ENCODE results near the gene FHL2. TPM values are rescaled to one million over a fixed set of nuclear protein-coding genes. Genes with fewer than 3 reads are reported as not detected.

Gene FHL2
- total and polyA plus RNA-seq, 2 donors (not counting 1 experiment from before 2014, with no cell fraction given) = not detected

DNA sequence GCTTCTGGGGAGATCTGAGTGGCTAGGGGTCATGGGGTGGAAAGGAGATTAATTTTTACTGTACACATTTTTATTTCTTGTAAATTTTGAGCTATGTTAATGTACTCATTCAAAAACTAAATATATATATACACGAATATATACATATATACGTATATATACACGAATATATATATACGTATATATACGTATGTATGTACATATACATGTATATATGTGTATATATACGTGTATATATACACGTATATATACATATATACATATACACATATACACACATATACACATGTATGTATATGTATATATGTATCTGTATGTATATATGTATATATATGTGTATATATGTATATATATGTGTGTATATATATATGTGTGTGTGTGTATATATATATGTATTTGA is 3.0 kb upstream of the FHL2 start:
- H3K27ac ChIP-seq (ENCODE audit: low read length in 2 of 2) = no peak overlapping the region
- DNase-seq = no peak

DNA sequence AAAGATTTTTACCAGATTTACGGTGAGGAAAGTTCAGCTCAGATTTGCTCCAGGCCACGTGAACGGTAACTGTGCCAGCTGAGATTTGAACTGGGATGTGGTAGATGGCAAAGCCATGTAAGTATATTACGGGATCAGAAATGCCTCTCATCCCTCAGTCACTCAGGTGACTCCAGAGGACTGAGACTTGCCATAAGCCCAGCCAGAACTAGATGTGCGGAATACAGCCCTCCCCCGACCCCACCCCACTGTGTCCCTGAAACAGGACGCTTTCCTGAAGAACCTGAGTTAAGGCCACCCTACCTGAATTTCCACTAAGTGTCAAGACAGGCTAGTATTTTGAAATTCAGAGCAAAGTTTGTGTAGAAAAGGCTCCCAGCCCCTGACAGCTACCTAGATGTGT is 1.3 kb upstream of the FHL2 start:
- Histone ChIP-seq H3K4me1 (ENCODE audit: control insufficient read depth in 2 of 2, insufficient read depth in 2 of 2, low read length in 2 of 2) (peaks cover 10 to 14% of the 10 kb centered on the region in 2 donors), H3K9ac (ENCODE audit: low read length) (no peak overlapping the region), H3K4me3 (ENCODE audit: control extremely low read depth in 1 of 5, extremely low read depth in 1 of 5, insufficient read depth in 1 of 5, low read depth in 2 of 5, low read length in 4 of 5) (no peak overlapping the region), H3K27me3 (replicated peaks in 1 of 4; ENCODE audit: control extremely low read depth in 1 of 4, control insufficient read depth in 3 of 4, insufficient read depth in 4 of 4, low read length in 3 of 4) (peaks cover 0 to 50% (median 18%) of the 10 kb centered on the region in 4 experiments), H2AFZ (ENCODE audit: insufficient read depth, low read depth, low read length, poor library complexity, severe bottlenecking) (no peak overlapping the region), H3K27ac (ENCODE audit: low read length in 2 of 2) (no peak overlapping the region), H4K20me1 (ENCODE audit: control insufficient read depth, insufficient read depth, low read length, poor library complexity, severe bottlenecking) (no peaks in the 10 kb centered on the region), H3K36me3 (replicated peaks in 1 of 2; ENCODE audit: control extremely low read depth in 1 of 2, control insufficient read depth in 1 of 2, extremely low read depth in 1 of 2, insufficient read depth in 2 of 2, low read length in 1 of 2) (no peaks in the 10 kb centered on the region), H3K4me2 (replicated peaks; ENCODE audit: low read depth, low read length, poor library complexity, severe bottlenecking) (no peak overlapping the region), H3K79me2 (ENCODE audit: control insufficient read depth, insufficient read depth, low read length) (no peaks in the 10 kb centered on the region), H3K9me3 (ENCODE audit: control extremely low read depth in 1 of 3, control insufficient read depth in 2 of 3, insufficient read depth in 1 of 3, low read length in 2 of 3) (peaks cover 0 to 9% (median 0%) of the 10 kb centered on the region in 3 donors)
- POLR2A ChIA-PET = no interaction called here
- Mint-ChIP-seq H3K27ac (no peak overlapping the region), H3K4me1 (peaks cover 8% of the 10 kb centered on the region), H3K4me3 (peak overlapping the region; percentile 41), H3K9me3 (ENCODE audit: insufficient read depth) (no peaks in the 10 kb centered on the region), H3K27me3 (peaks cover 52% of the 10 kb centered on the region)
- ATAC-seq (ENCODE audit: low read depth) (no peak), DNase-seq (no peak)
- no peak for TF ChIP-seq EZH2 (IDR thresholded peaks at IDR 0.05; ENCODE audit: borderline replicate concordance, insufficient read depth, low read depth, low read length, poor library complexity, severe bottlenecking)
- TF ChIP-seq, protein P1, sequence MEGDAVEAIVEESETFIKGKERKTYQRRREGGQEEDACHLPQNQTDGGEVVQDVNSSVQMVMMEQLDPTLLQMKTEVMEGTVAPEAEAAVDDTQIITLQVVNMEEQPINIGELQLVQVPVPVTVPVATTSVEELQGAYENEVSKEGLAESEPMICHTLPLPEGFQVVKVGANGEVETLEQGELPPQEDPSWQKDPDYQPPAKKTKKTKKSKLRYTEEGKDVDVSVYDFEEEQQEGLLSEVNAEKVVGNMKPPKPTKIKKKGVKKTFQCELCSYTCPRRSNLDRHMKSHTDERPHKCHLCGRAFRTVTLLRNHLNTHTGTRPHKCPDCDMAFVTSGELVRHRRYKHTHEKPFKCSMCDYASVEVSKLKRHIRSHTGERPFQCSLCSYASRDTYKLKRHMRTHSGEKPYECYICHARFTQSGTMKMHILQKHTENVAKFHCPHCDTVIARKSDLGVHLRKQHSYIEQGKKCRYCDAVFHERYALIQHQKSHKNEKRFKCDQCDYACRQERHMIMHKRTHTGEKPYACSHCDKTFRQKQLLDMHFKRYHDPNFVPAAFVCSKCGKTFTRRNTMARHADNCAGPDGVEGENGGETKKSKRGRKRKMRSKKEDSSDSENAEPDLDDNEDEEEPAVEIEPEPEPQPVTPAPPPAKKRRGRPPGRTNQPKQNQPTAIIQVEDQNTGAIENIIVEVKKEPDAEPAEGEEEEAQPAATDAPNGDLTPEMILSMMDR (IDR thresholded peaks at IDR 0.05) = no peak
- intact Hi-C loops (cut with micrococcal nuclease) = no loop called here
- CTCF ChIA-PET = interaction anchor here (0.8 to 1.1 kb wide), 2 partner anchors 32 to 102 kb away, joined by 3 read pairs; no protein-coding TSS in a partner anchor
- WGBS (ENCODE audit: insufficient coverage) = 100% methylated on average over 2 of the region's 7 CpGs

More for the DNA sequence above, 3.0 kb upstream of the FHL2 start:
- TF ChIP-seq, protein P1 (IDR thresholded peaks at IDR 0.05) = no peak
- no peak for TF ChIP-seq EZH2 (IDR thresholded peaks at IDR 0.05; ENCODE audit: borderline replicate concordance, insufficient read depth, low read depth, low read length, poor library complexity, severe bottlenecking)
- intact Hi-C loops (cut with micrococcal nuclease) = no loop called here
- Mint-ChIP-seq H3K27me3 (peaks cover 41% of the 10 kb centered on the region), H3K4me3 (no peak overlapping the region), H3K27ac (no peak overlapping the region), H3K4me1 (peaks cover 8% of the 10 kb centered on the region), H3K9me3 (ENCODE audit: insufficient read depth) (no peaks in the 10 kb centered on the region)
- Histone ChIP-seq H3K36me3 (replicated peaks in 1 of 2; ENCODE audit: control extremely low read depth in 1 of 2, control insufficient read depth in 1 of 2, extremely low read depth in 1 of 2, insufficient read depth in 2 of 2, low read length in 1 of 2) (no peaks in the 10 kb centered on the region), H3K9ac (ENCODE audit: low read length) (no peak overlapping the region), H3K9me3 (ENCODE audit: control extremely low read depth in 1 of 3, control insufficient read depth in 2 of 3, insufficient read depth in 1 of 3, low read length in 2 of 3) (peaks cover 0 to 9% (median 0%) of the 10 kb centered on the region in 3 donors), H3K27me3 (replicated peaks in 1 of 4; ENCODE audit: control extremely low read depth in 1 of 4, control insufficient read depth in 3 of 4, insufficient read depth in 4 of 4, low read length in 3 of 4) (peaks cover 0 to 41% (median 18%) of the 10 kb centered on the region in 4 experiments), H3K4me1 (ENCODE audit: control insufficient read depth in 2 of 2, insufficient read depth in 2 of 2, low read length in 2 of 2) (peaks cover 10 to 14% of the 10 kb centered on the region in 2 donors), H3K4me2 (replicated peaks; ENCODE audit: low read depth, low read length, poor library complexity, severe bottlenecking) (no peak overlapping the region), H2AFZ (ENCODE audit: insufficient read depth, low read depth, low read length, poor library complexity, severe bottlenecking) (no peak overlapping the region), H4K20me1 (ENCODE audit: control insufficient read depth, insufficient read depth, low read length, poor library complexity, severe bottlenecking) (no peaks in the 10 kb centered on the region), H3K79me2 (ENCODE audit: control insufficient read depth, insufficient read depth, low read length) (no peaks in the 10 kb centered on the region), H3K4me3 (ENCODE audit: control extremely low read depth in 1 of 5, extremely low read depth in 1 of 5, insufficient read depth in 1 of 5, low read depth in 2 of 5, low read length in 4 of 5) (no peak overlapping the region)
- WGBS (ENCODE audit: insufficient coverage) = no CpG with 5 or more reads among the region's 7 CpGs
- ATAC-seq (ENCODE audit: low read depth) = no peak
- ChIA-PET CTCF (no interaction called here), POLR2A (no interaction called here)

Measured in B cell (primary cell).